ENCODE results near the gene QPCTL.
"Not testable (repeated sequence)": the region's sequence is repeated elsewhere in the genome, so short reads cannot be mapped to it uniquely, and the experiment has no call there.

QPCTL gene

DNA sequence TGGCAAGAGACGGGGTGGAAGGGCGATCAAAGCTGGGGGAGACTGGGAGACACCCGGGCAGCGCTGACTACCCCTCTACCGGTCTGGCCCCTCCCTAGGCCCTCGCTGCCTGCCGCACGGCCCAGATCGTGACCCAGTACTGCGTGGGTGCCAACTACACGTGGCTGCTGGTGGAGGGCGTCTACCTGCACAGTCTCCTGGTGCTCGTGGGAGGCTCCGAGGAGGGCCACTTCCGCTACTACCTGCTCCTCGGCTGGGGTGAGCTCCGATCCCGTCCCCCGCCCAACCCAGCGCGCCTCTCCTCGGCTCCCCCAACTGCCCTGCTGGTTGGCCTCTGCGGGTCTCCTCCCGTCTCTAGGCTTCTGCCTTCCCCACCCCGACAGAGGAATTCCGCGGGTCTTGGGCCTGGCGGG is 15.6 kb upstream of the QPCTL start:
- DNase-seq (ENCODE audit: low read depth), result peak; percentile 40

GRCh38 chr19:45677351-45678230 is 14.9 kb upstream of the QPCTL start:
- peak; percentile 68 for DNase-seq (ENCODE audit: low read depth)

- DNase-seq (ENCODE audit: low read depth), result peak; percentile 66
Measured at GRCh38 chr19:45681391-45682015, 11.0 kb upstream of the QPCTL start.

DNA sequence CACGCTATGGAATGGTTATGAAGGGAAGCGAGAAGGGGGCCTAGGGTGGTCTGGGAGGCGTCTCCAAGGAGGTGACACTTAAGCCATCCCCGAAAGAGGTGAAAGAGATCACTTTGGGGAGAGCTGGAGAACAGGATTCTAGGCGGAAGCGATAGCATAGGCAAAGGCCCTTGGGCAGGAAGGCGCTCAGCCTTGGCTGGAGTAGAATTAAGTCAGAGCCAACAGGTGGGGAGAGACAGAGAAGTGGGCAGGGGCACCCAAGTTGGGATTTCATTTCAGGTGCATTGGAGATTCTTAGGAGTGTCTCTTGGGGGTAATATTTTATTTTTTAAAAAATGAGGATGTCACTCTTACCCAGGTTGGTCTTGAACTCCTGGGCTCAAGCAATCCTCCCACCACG is 10.3 kb upstream of the QPCTL start:
- DNase-seq (ENCODE audit: low read depth), result no peak

GRCh38 chr19:45682908-45683307 is 9.6 kb upstream of the QPCTL start:
- no peak for DNase-seq (ENCODE audit: low read depth)

DNA sequence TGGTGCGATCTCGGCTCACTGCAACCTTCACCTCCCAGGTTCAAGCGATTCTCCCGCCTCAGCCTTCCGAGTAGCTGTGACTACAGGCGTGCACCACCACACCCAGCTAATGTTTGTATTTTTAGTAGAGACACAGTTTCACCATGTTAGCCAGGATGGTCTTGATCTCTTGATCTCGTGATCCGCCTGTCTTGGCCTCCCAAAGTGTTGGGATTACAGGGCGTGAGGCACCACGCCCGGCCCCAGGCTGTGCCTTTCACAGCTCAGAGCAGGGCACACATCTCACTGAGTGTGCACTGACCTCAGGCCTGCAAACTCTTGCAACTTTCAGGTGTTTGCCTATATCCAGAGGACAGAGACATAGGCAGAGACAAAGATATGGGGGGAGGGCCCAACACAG is 7.4 kb upstream of the QPCTL start:
- DNase-seq (ENCODE audit: low read depth), result not testable (repeated sequence)

DNA sequence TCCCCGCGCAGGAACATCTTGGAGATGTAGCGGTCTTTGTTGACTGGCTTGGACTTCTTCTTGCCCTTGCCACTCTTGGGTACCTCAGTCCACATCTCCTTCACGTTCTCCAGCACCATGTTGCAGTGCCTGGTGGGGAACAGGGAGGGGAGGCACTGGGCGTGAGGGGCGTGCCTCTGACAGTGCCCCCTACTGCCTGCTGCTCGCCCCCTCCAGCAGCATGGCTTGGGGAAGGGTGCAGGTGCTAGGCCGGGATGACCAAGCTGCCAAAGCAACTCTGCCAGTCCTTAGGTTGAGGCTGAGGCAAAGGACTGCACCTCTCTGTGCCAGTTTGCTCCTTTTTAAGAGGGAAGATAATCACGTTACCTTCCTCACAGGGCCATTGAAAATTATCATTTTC is 4.9 kb upstream of the QPCTL start:
- DNase-seq (ENCODE audit: low read depth), result no peak

- DNase-seq (ENCODE audit: low read depth), result peak; percentile 81
Measured at GRCh38 chr19:45691516-45692186, 815 bp upstream of the QPCTL start, which contains the start of gene SNRPD2. SNRPD2 (minus strand) TSS chr19:45691953; CDS start chr19:45691888, 65 bp downstream.

DNA sequence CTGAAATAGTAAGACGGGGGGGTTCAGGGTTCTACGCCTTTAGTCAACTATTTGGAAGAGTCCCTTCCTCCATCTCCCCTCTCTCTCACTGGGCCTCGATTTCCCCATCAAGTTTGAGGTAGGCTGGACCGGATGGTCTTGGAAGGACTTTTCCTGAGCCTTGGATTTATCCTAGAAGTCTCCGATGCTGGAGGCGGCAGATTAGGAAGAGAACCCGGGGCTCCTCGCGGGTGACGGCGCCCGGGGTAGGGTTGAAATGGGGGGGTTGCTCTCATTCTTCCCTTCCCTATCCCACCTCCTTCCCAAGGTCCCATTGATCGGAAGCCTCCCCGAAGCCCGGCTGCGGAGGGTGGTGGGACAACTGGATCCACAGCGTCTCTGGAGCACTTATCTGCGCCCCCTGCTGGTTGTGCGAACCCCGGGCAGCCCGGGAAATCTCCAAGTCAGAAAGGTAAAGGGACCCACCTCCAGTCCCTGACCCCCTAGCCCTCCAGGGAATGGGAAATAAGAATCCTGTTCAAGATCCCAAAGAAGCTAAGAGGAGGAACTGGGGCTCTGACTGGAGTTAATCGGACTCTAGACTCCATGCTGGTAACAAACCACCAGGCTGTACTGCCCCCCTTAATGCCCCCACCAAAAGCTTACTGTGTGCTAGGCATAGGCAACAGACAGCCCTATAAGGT is 781 bp downstream of the QPCTL start:
- DNase-seq (ENCODE audit: low read depth), result peak; percentile 39

DNA sequence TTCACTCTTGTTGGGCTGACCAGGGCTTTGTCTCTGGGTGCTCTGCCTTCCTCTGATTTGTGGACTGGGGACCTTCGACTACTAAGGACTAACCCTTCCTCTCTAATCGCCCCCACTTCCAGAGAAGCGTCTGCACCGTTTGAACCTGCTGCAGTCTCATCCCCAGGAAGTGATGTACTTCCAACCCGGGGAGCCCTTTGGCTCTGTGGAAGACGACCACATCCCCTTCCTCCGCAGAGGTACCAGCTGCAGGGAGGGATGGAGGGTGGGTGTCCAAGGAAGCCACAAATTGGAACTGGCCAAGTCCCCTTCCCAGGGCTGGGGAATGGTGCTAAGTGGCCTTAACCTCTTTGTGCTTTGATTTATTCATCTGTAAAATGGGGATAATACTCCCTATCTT is 9.2 kb downstream of the QPCTL start:
- DNase-seq (ENCODE audit: low read depth), result no peak

GRCh38 chr19:45705115-45705514 is 12.6 kb downstream of the QPCTL start:
- no peak for DNase-seq (ENCODE audit: low read depth)

DNA sequence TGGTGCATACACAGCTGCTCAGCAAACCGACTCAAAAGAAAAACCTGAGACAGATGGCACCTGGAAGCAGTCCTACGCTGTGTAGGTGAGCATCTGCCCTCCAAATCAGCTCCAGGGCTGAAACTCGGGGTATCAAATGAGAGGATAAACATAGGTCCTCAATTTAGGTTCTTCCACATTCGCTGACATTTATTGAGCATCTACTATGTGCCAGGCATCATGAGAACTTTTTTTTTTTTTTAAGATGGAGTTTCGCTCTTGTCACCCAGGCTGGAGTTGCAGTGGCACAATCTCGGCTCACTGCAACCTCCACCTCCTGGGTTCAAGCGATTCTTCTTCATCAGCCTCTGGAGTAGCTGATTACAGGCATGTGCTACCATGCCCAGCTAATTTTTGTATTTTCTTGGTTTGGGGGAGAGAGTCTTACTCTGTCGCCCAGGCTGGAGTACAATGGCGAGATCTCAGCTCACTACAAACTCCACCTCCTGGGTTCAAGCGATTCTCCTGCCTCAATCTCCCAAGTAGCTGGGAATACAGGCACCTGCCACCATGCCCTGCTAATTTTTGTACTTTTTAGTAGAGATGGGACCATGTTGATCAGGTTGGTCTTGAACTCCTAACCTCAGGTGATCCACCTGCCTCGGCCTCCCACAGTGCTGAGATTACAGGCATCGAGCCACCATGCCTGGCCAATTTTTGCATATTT is 13.4 kb downstream of the QPCTL start:
- no peak for DNase-seq (ENCODE audit: low read depth)

DNA sequence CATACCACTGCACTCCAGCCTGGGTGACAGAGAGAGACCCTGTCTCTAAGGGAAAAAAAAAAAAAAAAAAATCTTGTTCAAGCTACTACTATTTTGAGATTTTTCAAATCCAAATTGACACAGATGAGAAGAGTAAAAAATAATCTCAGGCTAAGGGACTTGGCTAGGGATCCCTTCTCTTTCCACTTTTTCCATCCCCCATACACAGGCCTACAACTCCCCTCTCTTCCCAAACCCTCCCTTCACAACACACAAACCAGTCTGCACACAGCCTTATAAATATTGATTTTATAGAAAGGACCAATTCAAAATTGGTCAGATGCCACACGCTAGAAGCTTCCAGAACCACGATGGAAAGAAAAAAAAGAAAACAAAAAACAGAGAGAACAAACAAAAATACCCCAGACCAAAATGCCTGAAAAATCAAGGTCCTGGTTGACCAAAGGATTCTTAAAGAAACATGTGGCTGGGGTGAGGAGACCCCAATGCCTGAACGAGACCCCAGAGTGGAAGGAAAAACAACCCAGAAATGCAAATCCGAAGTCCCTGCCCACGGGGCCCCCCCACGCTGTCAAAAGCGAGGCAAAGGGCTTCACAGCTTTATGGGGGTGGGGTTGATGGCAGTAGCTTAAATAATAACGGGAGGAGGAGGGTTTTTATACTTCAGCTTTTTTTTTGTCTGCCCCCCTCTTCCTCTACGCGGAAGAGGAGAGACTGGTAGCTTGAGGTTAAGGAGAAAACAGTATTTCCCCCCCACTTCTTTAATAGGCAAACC is 18.1 kb downstream of the QPCTL start:
- DNase-seq (ENCODE audit: low read depth), result no peak

- DNase-seq (ENCODE audit: low read depth), result no peak
Measured at GRCh38 chr19:45711851-45712698, 19.6 kb downstream of the QPCTL start.

GRCh38 chr19:45712699-45713067 is 20.2 kb downstream of the QPCTL start:
- no peak for DNase-seq (ENCODE audit: low read depth)

GRCh38 chr19:45713141-45713540 is 20.7 kb downstream of the QPCTL start:
- no peak for DNase-seq (ENCODE audit: low read depth)

DNA sequence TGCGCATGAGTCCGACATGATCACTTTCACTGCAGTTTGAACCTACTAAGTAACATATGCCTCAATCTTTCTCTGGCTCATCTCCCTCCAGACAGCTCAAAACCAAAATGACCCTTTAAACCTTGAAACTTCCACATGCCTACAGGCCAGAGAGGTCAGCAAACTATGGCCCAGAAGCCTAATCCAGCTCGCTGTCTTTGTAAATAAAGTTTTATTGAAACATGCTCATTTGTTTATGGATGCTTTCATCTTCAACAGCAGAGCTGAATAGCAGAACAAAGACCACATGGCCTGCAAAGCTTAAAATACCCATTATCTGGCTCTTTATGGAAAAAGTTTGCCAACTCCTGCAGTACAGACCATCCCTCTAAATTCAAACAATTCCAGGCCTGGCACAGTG is 22.7 kb downstream of the QPCTL start:
- no peak for DNase-seq (ENCODE audit: low read depth)

- DNase-seq (ENCODE audit: low read depth), result no peak
Measured at GRCh38 chr19:45716359-45717130, 24.1 kb downstream of the QPCTL start.
